Fibroblast of skin of left quadriceps (primary cell): Measurements from ENCODE around the gene MAPK11.

ENCODE experiments used
- DNase-seq, 2 experiments: peaks; one replicate each; pipeline ENCODE4 v3.0.0-alpha.2; 2013; ENCODE audit warnings: low read depth in 2 of 2

MAPK11 gene

DNA sequence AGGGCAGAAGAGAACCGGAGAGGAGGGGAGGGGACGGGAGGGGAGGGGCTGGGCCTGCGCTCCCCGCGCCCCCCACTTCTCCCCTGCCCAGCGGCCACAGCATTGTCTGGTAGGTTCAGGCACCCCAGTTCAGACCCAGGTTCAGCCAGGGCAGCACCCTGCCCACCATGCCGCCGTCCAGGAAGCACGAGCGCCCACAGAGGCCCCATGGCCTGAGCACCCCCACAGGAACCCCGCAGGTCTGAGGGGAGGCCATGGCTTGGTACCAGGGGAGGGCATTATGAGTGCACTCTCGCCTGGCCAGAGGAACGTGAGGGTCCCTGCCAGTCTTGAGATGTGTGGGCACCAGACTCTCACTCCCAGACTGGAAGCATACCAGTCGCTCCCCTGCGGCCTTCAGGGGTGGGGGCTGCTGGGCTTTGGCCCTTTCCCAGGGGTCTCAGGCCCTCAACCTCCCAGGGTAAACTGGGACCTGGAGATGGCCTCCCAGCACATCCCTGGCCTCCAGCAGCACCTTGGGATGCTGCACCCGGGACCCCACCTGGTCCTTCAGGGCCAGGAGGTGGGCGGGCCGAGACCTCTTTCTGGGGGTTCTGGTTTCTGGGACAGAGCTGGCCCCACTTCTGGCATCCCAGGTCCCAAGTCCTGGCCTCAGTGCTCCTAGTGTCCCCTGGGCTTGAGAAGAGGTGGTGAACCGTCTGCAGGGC is 37.9 kb upstream of the MAPK11 start:
- DNase-seq: no peak

DNA sequence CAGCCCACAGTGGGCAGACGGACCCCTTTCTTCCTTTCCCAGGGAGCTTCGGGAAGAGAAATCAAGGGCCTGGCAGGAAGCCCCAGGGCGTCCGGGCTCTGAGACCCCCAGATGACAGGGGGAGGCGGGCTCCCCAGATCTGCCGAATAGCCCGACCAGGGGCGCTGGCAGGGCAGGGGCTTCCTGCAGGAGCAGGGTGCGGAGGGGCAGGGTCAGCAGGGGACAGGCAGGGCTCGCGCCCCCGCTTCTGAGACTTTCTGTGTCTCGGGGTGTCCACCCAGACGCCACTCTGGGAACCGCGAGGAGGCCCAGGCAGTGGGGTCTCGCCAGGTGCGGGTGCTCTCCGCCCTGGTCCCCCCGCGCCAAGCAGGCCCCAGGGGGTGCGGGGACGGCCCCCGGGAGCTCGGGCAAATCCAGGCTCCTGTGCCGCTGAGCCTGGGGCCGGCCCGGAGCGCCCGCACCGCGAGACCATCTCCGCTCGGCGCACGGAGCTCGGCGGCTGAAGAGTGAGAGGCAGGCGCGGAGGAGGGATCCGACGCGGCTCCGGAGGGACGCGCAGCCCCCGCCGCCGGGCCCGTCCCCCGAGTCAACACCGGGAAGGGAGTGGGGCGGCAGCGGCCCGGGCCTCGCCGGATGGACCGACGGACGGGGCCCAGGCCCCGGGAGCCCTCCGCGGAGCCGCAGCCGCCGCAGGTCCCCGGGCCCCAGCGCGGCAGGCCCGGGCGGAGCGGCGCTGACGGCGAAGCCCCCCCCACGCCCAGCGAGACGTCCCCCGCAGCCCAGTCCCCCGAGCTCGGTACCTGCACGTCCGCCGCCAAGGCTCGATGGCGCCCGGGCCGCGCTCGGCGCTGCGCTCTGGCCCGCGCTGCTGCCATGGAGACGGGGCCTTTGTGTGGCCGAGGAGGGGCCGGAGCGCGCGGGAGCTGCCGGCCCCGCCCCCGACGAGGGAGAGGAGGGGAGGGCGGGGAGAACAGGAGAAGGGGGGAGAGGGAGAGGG is 36.9 kb upstream of the MAPK11 start, which contains the start of gene PLXNB2:
Gene PLXNB2, minus strand, starts transcription at position 894 of the 997 bp plus-strand sequence. CDS start 17,062 bp downstream, outside the sequence.
- DNase-seq: peak; percentile 53 to 57

DNA sequence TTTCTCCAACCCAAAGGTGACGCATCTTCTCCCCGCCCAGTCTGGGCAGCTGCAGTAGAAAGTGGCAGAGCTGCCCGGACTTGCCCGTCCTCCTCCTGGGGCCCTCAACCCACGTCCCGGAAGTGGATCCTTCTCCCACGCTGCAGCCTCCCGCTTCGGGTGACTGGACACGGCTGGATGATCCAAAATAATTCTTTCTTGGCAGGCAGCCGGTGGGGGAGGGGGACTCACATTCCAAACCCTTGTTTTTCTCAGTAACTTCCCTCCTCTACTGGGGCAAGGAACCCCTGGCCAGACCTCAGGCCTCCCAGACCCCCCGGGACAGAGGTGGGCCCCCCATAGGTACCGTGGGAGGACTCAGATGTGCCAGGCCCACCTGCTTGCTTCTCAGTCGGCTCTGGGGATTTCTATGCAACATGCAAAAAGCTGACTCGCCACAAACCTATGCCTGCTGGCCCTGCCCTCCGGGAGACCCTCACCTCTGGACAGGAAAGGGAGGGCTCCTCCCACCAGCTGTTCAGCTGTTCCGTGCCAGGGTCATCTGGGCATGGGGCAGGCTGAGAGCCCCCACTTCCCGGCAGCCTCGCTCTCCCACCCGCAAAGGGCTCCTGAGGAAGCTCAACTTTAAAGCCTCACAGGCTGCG is 35.9 kb upstream of the MAPK11 start:
- peak; percentile 77 for DNase-seq

DNA sequence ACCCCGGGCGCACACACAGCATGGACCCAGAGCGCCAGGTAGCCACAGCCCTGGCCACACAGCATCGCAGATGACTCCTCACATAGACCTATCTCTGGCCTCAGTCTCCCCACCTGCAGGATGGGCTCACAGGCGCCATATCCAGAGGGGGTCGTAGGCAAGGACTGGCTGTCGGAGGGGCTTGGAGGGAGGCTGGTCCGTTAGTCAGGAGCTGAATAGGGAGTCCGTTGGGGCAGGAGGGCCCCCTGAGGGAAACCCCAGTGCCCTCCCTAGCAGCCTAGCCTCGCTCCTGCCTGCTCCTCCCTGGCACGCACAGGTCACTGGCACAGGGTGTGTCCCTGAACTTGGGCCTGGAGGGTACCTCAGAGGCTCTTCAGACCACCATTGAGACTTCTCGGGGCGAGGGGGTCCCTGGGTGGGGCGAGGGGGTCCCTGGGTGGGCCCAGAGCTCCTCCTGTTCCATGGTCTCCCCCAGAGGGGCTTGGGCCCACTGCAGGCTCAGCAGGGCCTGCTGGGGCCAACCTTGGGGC is 35.3 kb upstream of the MAPK11 start:
- DNase-seq: no peak

DNA sequence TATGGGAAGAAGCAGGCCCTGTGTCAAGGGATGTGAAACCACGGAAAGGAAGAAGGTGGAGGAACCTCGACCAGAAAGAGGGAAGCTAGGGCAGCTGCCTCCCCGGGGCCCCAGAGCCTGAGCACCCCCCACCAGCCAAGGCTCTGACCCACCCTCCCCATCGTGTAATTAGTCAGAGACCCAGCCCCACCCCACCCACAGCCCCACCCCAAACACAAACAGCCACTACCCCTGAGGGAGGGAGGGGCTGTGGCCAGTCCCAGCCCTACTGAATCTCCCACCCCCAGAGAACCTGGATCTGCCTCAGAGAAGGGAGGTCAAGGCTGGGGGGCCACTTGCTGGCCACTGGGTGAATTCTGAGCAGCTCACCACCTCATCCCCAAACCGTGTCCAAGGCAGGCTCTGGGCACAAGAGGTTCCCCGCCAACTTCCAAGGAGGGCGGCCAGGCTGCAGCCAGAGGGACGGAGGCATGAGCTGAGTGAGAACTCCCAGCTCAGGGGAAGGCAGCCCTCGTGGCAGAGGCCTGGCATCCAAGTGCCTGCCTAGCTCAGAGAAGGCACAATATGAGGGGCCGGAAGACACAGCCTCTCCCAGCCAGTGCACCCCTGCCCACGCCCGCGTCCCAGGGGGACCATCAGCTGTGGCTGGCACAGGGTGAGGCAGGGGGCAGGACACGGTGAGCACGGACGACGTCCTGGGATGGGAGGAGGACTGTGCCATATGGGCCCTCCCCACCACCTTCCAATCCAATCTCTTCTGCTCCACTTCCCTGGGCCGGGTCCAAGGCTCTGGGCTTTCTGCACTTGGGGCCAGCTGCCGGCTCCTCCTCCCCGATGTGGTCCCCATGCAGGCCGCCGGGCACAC is 34.6 kb upstream of the MAPK11 start:
- no peak for DNase-seq

DNA sequence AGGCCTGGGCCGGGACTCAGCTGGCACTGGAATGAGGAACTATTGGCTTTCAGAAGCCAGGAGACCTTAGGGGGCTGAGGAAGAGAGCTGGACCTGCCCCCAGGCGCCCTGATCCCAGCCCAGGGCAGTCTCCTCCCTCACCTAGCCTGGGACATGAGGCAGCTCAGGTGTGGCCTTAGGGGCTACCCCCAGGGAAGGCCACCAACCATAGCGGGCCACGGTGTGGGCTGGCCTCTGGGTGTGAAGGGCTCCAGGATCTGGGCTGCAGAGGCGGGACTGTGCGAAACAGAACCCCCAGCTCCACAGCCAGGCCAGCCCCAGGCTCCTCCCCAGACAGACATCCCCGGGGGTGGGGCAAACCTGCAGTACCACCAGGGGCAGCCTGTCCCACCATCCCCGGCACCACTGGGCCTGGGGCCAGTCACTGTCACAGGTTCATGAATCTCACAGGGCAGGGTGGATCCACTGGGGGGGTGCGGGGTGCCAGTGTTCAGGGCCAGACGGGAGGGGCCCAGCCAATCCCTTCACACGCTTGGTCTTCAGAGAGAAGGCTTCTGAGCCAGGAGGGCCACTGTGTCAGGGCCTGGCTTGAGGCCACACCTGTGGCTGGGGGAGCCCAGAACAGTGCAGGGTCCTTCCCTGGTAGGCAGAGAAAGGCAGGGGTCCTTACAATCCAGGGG is 33.8 kb upstream of the MAPK11 start:
- DNase-seq: no peak

DNA sequence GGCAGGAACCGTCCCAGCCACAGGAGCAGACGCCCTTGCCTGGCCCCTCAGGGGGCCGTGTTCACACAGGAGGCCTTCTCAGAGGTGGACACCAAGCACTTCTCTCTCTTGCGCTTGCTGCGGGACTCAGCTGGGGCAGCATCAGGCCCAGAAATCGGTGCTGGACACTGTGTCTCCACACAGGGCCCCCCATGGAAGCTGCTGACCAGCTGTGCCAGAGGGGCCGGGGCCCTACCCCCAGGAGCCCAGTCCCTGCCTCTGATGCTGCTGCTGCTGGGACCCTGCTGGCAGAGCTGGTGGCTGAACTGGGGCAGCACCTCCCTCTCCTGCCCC is 33.3 kb upstream of the MAPK11 start:
- DNase-seq: no peak

DNA sequence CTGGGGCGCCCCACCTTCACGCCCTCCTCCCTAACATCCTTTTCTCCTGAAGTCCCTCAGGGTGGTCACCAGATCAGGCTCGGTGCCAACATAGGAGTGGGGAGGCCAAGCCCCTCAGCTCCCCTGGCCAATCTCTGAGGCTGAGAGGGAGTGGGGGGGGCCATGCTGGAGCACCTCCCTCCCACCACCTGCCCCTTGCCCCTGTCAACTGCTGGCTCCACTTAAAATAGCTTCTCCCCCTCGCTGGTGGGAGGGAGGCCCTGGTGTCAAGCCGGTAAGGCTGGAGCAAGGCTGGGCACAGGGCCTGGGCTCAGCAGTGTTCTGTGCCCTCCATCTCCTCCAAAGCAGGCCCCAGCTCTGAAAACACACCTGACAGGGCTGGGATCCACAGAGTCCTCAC is 32.4 kb upstream of the MAPK11 start:
- DNase-seq: no peak

DNA sequence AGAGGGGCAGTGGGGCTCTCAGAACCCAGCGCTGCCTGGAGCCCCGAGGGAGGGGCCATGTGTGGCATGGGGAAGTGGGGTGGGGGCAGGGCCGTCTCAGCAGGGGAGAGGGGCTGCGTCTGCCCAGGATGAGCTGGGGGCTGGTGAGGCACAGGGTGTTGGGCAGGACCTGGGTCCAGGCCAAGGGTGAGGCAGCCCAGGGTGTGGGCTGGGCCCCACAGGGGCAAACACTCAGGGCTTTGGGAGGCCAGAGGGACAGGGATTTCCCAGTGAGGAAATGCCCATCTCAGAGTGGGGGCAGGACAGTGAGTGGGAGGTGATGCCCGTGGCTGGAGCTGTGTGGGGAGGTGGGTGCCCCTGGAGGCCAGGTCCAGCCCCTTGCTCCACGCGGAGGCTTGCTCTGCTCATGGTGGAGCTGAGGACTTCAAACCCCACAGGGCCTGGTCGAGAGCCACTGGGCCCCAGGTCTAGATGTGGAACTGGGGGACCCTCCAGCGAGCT is 31.9 kb upstream of the MAPK11 start:
- no peak for DNase-seq

DNA sequence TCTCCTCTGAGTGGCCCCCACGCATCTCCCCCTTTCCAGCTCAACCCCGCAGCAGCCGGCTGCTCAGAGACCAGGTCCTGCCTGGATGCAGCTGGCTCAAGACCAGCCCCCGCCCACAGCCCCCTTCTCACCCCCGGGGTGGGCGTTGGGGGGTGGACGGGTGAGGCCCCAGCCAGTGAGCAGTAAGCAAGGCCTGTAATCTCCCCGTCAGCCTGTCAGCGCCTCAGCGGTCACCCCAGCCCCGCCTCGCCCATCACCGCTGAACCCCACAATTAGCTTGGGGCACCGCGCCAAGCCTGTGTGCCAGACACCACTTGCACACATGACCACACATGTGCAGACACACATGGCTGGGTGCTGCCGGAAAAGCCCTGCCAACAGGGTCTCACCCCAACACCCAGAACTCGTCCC is 31.4 kb upstream of the MAPK11 start:
- no peak for DNase-seq

DNA sequence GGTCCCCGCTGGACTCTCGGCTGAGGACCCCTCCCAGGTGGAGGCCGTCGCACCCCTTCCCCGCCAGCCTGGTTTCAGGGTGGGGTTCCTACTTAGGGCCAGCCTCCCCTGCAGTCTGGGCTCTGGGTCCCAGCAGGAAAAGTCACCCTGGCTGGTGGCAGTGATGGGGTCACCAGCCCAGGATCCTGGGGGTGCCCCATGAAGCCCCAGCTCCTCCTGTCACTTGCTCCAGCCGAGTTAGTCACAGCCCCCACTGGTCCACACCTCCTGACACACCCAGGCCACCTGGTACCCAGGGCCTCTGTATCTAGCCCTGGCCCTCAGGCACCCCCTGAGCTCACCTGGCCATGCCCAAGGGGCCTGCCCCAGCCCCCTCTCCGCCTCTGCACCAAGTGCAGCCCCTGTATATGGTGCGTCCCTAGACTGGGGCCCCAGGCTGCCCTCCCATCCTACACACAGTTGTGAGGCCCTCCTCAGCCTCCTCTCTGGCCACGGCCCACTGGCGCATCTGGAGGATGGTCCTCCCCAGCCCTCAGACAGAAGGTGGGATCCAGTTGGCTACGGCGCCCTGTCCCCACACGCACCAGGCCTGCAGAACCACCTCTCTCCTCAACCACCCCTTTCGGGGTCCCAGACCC is 30.6 kb upstream of the MAPK11 start:
- no peak for DNase-seq

DNA sequence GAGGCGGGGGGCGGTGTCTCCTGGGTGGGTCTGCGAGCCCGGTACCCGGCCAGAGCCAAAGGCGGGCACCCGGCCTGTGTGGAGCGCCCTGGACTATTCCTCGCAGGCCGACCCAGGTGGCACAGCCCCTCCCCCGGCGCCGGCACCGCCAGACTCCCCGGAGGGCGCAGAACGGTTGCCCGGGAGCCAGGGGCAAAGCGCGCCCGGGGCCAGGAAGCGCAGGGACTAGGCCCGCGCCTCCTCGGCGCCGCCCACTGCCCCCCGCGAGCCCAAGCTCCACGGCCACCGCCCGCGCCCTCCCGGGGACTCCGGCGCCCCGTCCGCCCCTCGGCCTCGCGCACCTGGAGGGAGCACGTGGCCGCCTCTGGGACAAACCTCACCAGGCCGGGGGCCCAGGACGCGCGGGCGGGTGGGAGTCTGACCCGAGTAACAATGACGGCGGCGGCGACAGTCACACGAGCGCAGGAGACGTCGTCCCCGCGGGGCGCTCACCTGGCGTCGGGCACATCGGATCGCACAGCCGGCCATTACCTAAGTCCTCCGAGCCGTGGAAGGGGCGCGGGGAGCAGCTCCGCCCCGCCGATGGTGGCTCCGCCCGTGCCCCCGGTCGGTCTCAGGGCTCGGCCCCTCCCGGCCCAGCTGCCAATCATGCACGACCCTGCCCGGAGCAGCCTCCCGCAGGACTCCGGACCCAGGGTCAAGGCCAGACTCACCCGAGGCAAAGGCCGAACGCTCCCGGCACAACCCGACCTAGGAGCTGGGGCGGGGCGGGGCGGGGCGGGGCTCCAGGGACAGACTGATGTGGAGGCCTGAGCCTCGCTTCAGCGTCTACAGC is 29.8 kb upstream of the MAPK11 start:
- DNase-seq: no peak

DNA sequence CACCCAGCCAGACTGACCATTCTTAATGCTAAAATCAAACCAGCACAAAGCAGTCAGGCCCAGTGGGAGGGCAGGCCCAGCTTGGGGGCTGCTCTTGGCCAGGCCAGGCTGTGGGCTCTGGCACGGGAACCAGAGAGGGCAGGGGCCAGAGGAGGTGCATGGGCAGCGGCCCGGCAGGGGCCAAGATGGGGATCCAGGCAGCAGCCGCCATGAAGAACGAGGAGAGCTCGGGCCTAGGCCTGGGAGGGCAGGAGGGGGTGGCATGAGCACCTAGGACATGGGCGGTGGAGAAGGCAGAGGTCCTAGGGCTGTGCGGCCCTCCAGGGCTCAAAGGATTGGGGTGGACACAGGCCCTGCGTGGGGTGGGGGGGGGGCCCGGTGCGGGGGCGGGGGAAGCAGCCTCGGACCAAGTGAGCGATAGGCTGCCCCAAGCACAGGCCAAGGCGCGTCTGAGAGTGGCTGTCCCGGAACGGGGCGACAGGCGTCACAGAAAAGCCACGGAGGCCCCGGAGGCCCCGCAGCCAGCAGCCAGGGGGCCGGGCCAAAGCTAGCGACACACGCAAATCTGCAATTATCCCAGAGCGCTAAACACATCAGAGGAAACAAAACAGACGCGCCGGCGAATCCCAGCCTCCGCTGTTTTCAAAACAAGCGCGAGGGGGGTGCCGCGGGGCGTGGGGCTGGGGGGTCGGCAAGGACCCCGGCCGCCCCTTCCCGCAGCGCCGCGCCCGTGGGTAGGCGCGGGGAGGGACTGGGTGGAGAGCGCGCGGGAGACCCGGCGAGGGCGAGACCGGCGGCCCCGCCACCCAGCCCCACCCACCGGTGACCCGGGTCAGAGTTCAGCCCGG is 29.0 kb upstream of the MAPK11 start:
- no peak for DNase-seq

DNA sequence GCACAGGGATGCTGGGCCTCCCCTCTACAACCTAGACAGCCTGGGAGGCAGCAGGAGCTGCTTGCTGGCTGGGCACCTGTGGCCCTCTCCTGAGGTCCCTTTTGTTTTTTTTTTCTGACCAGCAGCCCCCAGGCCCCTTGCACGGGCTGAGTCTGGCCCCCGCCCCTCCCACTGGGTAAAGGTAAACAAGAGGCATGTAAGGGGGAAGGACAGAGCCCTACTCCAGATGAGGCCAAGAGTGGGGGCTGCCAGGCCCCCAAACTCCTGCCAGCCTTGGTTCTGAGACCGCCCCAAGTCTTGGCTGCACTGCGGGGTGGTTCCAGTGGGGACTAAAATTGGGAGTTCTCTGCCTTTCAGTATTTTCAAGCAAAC is 28.1 kb upstream of the MAPK11 start:
- DNase-seq: no peak

DNA sequence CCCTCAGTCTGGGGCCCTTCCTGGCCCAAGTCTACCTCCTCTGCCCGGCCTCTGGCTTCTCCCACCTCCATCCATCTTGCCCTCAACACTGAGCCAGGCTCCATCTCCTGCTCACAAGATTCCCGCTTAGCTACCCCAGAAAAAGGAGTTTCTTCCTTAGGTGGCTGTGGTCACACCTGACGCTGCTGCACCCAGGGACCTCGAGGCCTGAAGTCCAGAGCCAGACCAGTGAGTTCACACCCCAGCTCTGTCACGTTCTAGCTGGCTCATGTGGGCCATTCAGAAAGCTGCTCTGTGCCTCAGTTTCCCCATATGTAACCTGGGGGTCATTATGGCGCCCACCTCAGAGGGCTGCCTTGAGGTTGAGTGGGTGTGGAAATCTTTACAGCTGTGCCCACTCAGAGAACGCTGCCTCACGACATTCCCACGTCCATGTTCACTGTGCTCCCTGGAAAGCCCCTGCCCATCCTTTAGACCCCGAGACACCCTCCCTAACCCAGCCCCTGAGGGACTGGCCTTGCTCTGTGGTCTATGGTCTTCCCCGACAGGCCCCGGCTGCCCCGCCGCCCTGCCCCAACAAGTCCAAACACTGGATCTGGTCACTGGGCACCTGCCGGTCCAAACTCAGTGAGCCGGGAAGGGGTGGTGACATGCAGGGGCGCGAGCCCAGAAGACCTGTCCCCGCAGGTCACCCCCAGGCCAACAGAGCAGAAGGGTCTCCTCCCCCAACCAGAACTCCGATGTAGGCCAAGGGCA is 27.5 kb upstream of the MAPK11 start:
- no peak for DNase-seq

DNA sequence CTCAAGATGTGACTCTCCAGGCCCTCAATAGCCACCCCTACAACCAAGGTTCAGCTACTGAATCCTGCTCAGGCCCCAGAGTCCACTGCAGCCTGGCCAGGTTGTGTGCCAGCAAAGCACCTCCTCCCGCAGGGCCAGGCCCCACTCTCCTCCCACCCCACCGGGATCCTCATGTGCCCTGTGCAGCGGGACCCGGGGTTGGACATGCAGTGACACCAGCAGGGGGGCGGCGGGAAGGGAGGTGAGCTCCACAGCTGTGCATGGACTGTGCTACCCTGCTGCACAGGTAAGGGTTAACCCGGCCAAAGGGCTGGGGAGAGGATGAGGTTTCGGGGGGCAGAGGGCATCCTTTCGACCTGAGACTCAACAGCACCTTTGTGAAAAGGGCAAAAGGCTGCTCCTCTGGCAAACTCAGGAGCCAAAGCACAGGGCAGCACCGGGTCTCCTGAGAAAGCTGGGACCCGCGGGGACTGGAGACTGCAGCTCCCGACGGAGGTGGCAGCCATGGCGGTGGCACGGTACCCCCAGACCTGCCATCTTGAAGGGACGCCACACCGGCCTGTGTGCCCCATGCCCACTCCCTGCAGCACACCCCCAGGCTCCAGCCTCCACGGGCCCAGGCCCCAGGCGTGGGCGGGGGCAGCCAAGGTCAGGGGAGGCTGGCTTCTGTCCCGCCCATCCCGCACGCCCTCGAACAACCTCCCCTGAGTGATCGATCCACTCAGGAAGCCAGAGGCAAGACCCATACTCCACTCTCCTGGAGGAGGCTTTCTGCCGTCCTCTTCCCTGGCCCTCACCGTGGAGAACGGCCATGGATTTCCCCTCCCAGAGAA is 26.7 kb upstream of the MAPK11 start:
- no peak for DNase-seq

DNA sequence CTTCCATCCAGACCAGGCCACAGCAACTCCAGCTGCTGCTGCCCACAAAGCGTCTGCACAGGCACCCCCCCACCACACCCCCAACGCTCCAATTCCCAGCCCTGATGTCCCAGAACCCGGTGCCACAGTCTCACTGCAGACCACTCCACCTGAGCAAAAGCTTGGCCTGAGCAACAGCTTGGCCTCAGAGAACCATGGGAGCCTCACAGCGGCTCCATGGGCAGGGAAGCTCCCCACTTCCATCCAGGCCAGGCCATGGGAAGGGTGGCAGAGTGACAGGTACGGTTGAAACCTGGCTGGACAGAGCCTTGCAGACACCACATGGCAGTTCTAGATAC is 24.1 kb upstream of the MAPK11 start:
- no peak for DNase-seq
